ENCODE measurements around the gene CDC37.

DNA sequence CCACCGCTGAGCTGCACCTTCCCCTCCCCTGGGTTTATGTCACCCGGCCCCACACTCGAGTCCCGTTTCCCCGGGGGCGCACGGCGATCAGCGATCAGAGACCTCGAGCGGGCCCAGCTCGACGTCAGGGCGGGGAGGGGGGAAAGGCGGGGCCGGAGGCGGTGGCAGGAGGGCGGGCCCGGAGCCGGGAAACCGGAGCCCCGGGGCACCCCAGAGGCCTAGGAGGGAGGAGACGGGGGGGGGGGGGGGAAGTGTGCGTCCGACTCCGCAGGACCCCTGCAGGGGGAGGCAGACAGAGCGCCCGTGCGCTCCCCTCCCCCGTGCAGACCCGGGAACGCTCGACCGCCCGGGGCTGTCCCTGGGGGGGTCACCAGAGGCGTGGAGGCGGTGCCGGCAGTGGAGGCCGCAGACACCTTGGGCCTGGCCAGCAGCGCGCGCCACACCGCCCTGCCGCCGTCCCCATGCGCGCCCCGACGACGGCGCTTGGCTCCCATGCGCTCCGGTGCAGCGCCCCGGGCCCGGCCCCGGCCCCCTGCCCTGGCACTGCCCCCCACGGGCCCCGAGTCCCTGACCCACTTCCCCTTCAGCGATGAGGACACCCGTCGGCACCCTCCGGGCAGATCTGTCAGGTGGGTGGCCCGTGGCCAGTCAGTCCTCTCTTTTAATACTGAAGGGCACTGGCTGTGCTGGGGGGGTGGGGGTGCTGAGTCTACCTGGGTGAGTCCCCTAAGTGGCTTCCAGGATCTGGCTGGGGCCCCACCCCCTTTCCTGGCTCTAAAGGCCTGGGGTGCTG, 28.8 kb upstream of the CDC37 start:
- TF ChIP-seq CTCF (IDR thresholded peaks at IDR 0.05) (no peak), POLR2A (IDR thresholded peaks at IDR 0.05) (no peak)

Data from adrenal gland (tissue), 5 donors.